Esophagus (tissue), 2 donors: ENCODE results near the gene PPP2R5E. TPM values are rescaled to one million over a fixed set of nuclear protein-coding genes. Genes with fewer than 3 reads are reported as not detected.
A peak's percentile ranks its signal among the peaks of the same experiment; 100 is the strongest.
"Not testable (repeated sequence)": the region's sequence is repeated elsewhere in the genome, so short reads cannot be mapped to it uniquely, and the experiment has no call there.

ENCODE experiments used
- H3K27ac ChIP-seq, 2 donors: one replicate each; pipeline ENCODE4 v1.5.1; 2013; ENCODE audit warnings: low read depth in 2 of 2, mild to moderate bottlenecking in 2 of 2, inconsistent platforms in 1 of 2, low read length in 1 of 2, moderate library complexity in 1 of 2
- H3K27me3 ChIP-seq, 2 donors: one replicate each; pipeline ENCODE4 v1.6.1; 2013; ENCODE audit warnings: low read length in 2 of 2, control low read depth in 1 of 2, mild to moderate bottlenecking in 1 of 2; ENCODE audit not compliant: insufficient read depth in 2 of 2, control insufficient read depth in 1 of 2
- H3K36me3 ChIP-seq, 2 donors: one replicate each; pipeline ENCODE4 v1.6.1; 2013; ENCODE audit warnings: low read length in 1 of 2; ENCODE audit not compliant: control insufficient read depth in 2 of 2, insufficient read depth in 2 of 2
- H3K4me1 ChIP-seq, 2 donors: one replicate each; pipeline ENCODE4 v1.6.1; 2013; ENCODE audit warnings: low read length in 1 of 2; ENCODE audit not compliant: control insufficient read depth in 2 of 2, insufficient read depth in 2 of 2
- H3K4me3 ChIP-seq, 2 donors: one replicate each; pipeline ENCODE4 v1.5.1; 2013; ENCODE audit warnings: low read length in 2 of 2, mild to moderate bottlenecking in 2 of 2, low read depth in 1 of 2, moderate library complexity in 1 of 2
- H3K9me3 ChIP-seq, 2 donors: one replicate each; pipeline ENCODE4 v1.6.1; 2013; ENCODE audit warnings: mild to moderate bottlenecking in 2 of 2, low read depth in 1 of 2, low read length in 1 of 2, moderate library complexity in 1 of 2; ENCODE audit not compliant: control insufficient read depth in 2 of 2, insufficient read depth in 1 of 2
- WGBS, 2 donors: extraction: QIAGEN DNeasy Blood & Tissue Kit; methylation state at CpG; one replicate each; pipeline ENCODE4 v1.1.7; 2013; 5-methylcytosine and 5-hydroxymethylcytosine counted together
- polyA plus RNA-seq, 2 donors: library from polyadenylated mRNA; stranded (reverse); fragments of 200-250 nt; gene quantifications; one replicate each; pipeline ENCODE4 v1.2.3, GENCODE V29; 2013
- donor health status: healthy with polysubstance abuse.
- donor health status: Bipolar disorder and iron deficiency.

Gene PPP2R5E
- 10 to 100 TPM; 10.9 to 13.0 TPM for polyA plus RNA-seq

DNA sequence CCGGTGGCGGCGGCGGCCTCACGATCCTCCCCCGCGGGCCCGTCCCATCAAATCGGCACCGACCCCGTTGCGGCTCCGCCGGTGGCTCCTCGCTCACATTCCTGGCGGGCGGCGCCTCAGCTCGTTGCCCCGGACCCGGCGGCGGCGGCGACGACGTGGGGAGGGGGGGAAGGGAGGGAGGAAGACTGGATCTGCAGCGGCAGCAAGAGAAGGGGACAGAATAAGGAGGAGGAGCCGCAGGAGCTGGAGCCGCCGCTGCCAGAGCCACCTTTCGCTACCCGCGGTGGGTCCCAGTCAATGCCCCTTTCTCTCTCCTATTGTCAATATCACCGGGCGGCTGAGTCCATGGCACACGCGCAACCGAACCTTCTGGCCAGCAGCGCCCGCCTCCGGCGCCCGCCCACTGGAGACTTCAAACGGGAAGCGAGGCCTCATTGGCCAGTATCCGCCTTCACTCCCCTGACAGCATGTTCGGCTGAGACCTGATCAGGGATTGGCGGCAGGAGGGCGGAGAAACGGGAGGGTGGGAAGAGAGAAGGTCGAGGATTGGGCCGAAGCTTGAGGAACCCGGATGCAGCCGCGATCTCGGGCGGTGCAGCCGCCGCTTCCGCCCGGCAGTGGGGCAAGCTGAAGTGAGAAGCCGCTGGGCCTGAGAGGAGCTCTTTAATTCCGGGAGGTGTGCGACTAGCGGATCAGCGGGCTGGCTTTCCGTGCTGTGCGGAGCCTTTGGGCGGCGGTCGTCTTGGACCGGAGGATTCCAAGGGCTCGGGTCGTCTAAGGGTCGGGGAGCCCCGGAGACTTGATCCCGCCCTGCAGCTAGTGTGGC, at the start of gene PPP2R5E:
Gene PPP2R5E, minus strand, starts transcription at position 378 of the 826 bp plus-strand sequence. CDS start 3,692 bp downstream, outside the sequence.
- WGBS, 2 donors: 0% methylated on average over 74 to 78 of the region's 78 CpGs
- no peaks in the 10 kb centered on the region for H3K9me3 ChIP-seq
- peak within 1 kb of the TSS; percentile 95 for H3K27ac ChIP-seq
- no peaks in the 10 kb centered on the region for H3K27me3 ChIP-seq
- no peaks in the 10 kb centered on the region for H3K4me1 ChIP-seq
- no peaks in the 10 kb centered on the region for H3K36me3 ChIP-seq
- peak within 1 kb of the TSS; percentile 83 to 94 for H3K4me3 ChIP-seq

DNA sequence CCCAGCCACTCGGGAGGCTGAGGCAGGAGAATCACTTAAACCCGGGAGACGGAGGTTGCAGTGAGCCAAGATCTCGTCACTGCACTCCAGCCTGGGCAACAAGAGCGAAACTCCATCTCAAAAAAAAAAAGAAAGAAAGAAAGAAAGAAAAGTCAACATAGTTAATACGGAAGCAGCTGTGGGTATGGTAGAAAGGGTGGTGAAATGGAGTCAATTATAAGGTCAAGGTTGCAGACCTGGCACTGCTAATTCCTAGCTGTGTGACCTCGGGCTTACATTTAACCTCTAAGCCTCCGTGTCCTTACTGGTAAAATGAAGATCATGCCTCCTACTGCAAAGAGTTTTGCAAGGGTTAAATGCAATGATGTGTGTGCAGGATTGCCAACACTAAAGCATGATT, 39.9 kb upstream of the PPP2R5E start:
- not testable (repeated sequence) for H3K4me3 ChIP-seq, H3K27me3 ChIP-seq, H3K4me1 ChIP-seq, H3K27ac ChIP-seq, H3K36me3 ChIP-seq, H3K9me3 ChIP-seq
- 84 to 91% methylated on average over 8 of the region's 8 CpGs for WGBS, 2 donors

DNA sequence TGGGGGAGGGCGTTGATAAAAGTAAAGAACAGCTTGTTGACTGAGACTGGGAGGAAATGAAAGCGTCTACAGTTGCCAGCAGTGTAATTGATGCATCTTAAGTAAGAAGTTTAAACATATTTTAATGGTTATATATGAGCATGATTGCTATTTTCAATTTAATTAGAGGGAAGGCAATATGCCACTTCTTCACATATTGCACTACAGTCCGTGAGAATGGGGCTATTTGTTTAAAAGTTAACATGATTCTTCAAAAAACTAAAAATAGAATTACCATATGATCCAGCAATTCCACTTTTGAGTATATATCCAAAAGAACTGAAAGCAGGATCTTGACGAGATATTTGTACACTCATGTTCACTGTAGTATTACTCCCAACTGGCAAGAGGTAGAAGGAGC, 38.3 kb upstream of the PPP2R5E start:
- H3K27ac ChIP-seq: no peak overlapping the region
- H3K4me1 ChIP-seq: no peaks in the 10 kb centered on the region
- no peak overlapping the region for H3K4me3 ChIP-seq
- 40 to 59% methylated on average over 4 of the region's 4 CpGs for WGBS, 2 donors
- H3K9me3 ChIP-seq: no peaks in the 10 kb centered on the region
- H3K27me3 ChIP-seq: no peaks in the 10 kb centered on the region
- H3K36me3 ChIP-seq: no peaks in the 10 kb centered on the region

DNA sequence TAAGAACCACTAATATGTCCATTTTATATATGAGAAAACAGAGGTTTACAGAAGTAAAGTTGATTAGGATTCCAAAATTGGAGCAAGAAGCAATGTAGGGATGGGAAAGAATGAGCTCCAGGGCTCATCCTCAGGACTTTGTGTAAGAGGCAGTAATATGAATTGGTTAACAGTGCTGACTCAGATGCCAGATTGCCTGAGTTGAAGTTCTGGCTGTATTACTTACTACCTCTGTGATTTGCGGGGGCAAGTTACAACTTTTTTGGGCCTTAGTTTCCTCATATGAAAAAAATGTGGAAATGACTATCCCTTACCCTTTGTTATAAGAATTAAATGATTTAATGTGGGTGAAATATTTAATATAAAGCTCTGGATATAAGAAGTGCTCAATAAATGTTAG, 35.1 kb upstream of the PPP2R5E start:
- H3K27me3 ChIP-seq: no peaks in the 10 kb centered on the region
- WGBS, 2 donors: 96 to 100% methylated on average over 1 of the region's 1 CpG
- H3K27ac ChIP-seq: no peak overlapping the region
- no peaks in the 10 kb centered on the region for H3K4me1 ChIP-seq
- H3K9me3 ChIP-seq: no peaks in the 10 kb centered on the region
- no peaks in the 10 kb centered on the region for H3K36me3 ChIP-seq
- H3K4me3 ChIP-seq: no peak overlapping the region

DNA sequence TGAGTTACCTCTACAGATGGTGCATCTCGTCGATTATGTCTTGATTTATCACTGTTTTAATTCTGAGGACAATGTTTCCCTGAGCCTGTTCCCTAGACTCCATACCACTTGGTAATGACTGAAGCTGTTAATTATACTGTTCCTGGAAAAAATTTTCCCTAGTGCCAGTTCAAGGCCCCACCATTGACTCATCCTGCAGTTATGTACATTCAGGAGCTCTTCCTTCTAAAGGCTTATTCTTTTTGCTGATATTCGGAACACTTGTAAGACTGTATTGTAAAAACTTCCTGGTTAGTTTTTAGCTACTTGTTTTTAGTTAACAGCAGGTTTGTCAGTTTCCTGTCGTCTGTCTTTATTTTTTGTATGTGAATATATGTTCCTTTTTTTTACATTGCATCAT, 30.4 kb upstream of the PPP2R5E start:
- Histone ChIP-seq H3K4me1 (no peaks in the 10 kb centered on the region), H3K27ac (no peak overlapping the region), H3K9me3 (no peaks in the 10 kb centered on the region), H3K4me3 (no peak overlapping the region), H3K27me3 (no peaks in the 10 kb centered on the region), H3K36me3 (no peaks in the 10 kb centered on the region)
- WGBS, 2 donors: 66 to 72% methylated on average over 4 of the region's 4 CpGs

DNA sequence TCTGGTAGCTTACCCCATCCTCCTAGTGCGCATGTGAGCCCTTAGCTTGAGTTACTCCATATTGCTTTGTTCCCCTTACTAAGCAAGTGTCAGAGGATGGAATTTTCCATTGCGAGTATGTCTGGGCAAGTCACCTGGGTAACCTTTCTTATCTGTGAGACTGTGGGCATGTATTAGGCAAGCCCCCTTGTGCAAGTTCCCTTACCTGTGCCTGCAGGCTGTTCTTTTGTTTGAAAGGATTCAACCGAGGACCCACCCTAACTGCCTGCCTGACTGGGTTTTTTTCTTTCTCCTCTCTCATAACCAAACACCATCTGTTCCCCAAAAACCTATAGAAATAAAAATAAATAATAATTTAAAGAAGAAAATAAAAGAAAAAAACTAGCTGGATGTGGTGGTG, 22.3 kb upstream of the PPP2R5E start:
- Histone ChIP-seq H3K27me3 (no peaks in the 10 kb centered on the region), H3K36me3 (no peaks in the 10 kb centered on the region), H3K9me3 (no peaks in the 10 kb centered on the region), H3K4me1 (no peaks in the 10 kb centered on the region), H3K27ac (no peak overlapping the region), H3K4me3 (no peak overlapping the region)
- 71 to 73% methylated on average over 3 of the region's 3 CpGs for WGBS, 2 donors

DNA sequence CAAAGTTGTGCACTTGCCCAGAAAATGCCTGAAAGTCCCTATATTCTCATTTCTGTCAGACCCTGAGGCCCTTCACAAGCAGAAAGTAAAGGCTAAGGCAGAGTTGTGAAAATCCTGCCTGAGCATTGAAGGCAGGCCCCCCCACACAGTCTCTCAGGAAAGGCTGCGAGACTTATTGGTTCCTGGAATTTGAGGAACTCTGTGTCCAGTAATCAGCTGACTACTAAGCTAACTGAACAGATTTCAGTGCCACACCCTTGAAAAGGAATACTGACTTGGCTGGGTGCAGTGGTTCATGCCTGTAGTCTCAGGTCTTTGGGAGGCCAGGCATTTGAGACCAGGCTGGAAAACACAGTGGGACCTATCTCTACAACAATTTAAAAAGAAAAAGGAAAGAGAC, 21.1 kb upstream of the PPP2R5E start:
- WGBS, 2 donors: 32 to 34% methylated on average over 1 of the region's 1 CpG
- Histone ChIP-seq H3K4me3 (no peak overlapping the region), H3K27ac (no peak overlapping the region), H3K9me3 (no peaks in the 10 kb centered on the region), H3K36me3 (no peaks in the 10 kb centered on the region), H3K27me3 (no peaks in the 10 kb centered on the region), H3K4me1 (no peaks in the 10 kb centered on the region)

DNA sequence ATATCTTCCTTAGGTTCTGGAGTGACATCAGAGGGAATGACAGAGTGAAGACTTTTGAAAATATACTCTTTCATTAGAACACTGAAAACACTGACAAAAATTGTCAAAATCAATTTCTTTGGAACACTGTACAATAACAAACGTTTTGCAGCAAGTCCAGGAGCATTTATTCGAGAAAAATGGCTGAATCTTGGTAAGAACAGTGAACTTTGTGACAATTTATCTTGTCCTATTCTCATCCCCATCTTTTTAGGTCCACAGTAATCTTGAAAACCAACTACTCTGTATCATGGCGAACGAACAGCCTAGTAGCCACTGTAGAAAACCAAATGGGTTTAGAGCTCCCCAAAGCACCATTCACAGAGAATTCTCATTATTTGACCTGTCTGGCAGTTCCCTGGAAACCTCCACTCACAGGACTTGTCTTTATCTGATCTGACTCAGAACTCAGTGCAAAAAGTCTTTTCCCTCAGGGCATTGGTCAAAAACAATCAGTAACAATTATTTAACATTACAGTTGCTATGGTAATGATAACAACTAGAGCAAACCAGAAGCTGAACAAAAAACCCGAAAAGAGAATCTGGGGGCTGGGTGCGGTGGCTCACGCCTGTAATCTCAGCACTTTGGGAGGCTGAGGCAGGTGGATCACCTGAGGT, 20.3 kb upstream of the PPP2R5E start:
- Histone ChIP-seq H3K27me3 (no peaks in the 10 kb centered on the region), H3K36me3 (no peaks in the 10 kb centered on the region), H3K4me1 (no peaks in the 10 kb centered on the region), H3K9me3 (no peaks in the 10 kb centered on the region), H3K27ac (no peak overlapping the region), H3K4me3 (no peak overlapping the region)
- WGBS, 2 donors: 71 to 79% methylated on average over 7 of the region's 7 CpGs

DNA sequence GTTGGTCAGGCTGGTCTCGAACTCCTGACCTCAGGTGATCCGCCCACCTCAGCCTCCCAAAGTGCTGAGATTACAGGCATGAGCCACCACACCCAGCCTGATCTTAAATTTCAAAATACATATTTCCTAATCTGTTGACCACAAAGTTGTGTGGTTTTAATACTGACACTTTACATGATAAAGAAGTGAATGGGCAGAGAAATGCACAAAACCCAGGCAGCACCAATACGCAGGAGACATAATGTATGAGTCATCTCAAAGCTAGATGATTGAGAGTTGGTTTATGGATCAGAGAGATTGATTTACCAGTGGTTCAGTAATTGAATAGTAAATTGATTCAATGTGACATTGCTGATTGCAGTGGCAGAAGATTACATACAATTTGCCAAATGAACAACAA, 19.2 kb upstream of the PPP2R5E start:
- Histone ChIP-seq H3K27ac (no peak overlapping the region), H3K9me3 (no peaks in the 10 kb centered on the region), H3K36me3 (no peaks in the 10 kb centered on the region), H3K27me3 (no peaks in the 10 kb centered on the region), H3K4me3 (no peak overlapping the region), H3K4me1 (no peaks in the 10 kb centered on the region)
- 81 to 86% methylated on average over 3 of the region's 3 CpGs for WGBS, 2 donors

DNA sequence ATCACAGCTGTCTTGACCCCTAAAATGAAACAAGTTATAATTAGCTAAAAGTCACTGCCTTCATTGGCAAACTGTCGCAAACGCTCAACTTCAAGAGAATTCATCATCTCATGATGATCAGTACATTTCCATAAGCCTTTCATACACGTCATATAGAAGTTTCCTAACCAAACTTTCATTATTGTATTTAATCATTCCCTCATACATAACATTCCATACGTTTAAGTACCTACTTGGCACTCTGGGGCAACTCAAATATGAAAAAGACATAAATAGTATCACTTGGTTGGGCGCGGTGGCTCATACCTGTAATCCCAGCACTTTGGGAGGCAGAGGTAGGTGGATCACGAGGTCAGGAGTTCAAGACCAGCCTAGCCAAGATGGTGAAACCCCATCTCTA, 12.4 kb upstream of the PPP2R5E start:
- Histone ChIP-seq H3K36me3 (no peaks in the 10 kb centered on the region), H3K4me1 (no peaks in the 10 kb centered on the region), H3K9me3 (no peaks in the 10 kb centered on the region), H3K4me3 (no peak overlapping the region), H3K27me3 (no peaks in the 10 kb centered on the region), H3K27ac (no peak overlapping the region)
- 82% methylated on average over 7 of the region's 7 CpGs for WGBS, 2 donors
